ENCODE data around the gene PRR12. TPM values are rescaled to one million over a fixed set of nuclear protein-coding genes. Genes with fewer than 3 reads are reported as not detected.
A peak's percentile ranks its signal among the peaks of the same experiment; 100 is the strongest.

Gene PRR12
- total RNA-seq, 1 experiment from 2014 or later = 40.4 TPM

DNA sequence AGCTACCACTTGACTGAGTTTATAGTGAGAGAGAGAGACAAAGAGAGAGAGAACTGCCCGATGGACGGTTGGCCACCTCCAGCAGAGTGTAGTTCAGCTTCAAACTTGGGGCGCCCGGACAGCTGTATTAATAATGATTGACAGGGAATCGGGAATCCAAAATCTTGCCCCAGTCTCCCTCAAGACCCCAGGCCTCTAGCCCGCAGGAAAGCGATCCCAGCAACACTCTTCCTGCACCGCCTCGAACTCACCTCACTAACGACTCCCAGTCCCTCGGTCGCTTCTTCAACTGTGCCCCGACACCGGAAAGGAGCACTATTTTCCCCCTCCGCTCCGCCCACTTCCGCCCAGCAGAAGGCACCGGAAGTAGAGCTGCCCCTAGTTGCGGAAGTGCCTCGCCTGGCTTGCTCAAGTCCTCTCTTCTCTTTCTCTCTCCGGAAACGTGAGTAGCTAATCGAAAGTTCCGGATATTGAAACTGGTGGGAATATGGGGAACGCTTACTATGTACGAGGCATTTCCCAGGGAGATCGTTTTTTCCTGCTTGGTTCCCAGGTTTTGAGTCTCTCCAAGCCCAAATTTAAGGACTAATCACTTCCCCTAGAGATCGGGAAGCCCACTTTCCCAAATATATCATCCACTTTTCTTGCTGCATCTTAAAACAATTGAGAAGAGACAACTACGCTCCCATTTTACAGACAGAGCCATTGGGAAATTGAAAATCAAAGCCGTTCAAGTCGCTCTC is 10.5 kb upstream of the PRR12 start, which contains the start of gene NOSIP:
TSS of gene NOSIP (minus strand) at position 293 of the 743 bp plus-strand sequence. CDS start 19,865 bp downstream, outside the sequence.
- no TSS peak for BruUV-seq (replicated peaks)
- peaks cover 42% of the 10 kb centered on the region for H3K79me2 ChIP-seq (ENCODE audit: low read depth)
- no peak for TF ChIP-seq EZH2 (IDR thresholded peaks at IDR 0.05; ENCODE audit: low read depth)
- H3K4me1 ChIP-seq (replicated peaks; ENCODE audit: insufficient read depth) = peaks cover 8% of the 10 kb centered on the region
- ChIA-PET CTCF (interaction anchor here (0.5 to 1.1 kb wide), 5 partner anchors 10 to 93 kb away, joined by 3 to 6 read pairs (median 4); partner anchors contain the start of genes RCN3 and RRAS), POLR2A (ENCODE audit: unreplicated experiment) (interaction anchor here (0.6 to 1.5 kb wide), 8 partner anchors 12 to 602 kb away, joined by 3 to 22 read pairs (median 4); partner anchors contain the start of genes RPS11, RRAS and SCAF1)
- intact Hi-C loops (cut with micrococcal nuclease; ENCODE audit: unreplicated experiment) = loop anchor here (1.0 to 2.0 kb wide), 2 partner anchors 10 to 60 kb away; partner anchors contain the start of gene RRAS
- H2AFZ ChIP-seq = peak within 1 kb of the TSS; percentile 95
- H3K4me3 ChIP-seq = peak within 1 kb of the TSS; percentile 83
- H4K20me1 ChIP-seq (ENCODE audit: insufficient read depth) = no peaks in the 10 kb centered on the region
- peak within 1 kb of the TSS; percentile 52 for H3K27ac ChIP-seq
- no peaks in the 10 kb centered on the region for H3K27me3 ChIP-seq (ENCODE audit: insufficient read depth, low read depth)
- no peaks in the 10 kb centered on the region for H3K9me3 ChIP-seq (ENCODE audit: insufficient read depth, low read depth)
- H3K9me2 ChIP-seq (ENCODE audit: insufficient read depth) = no peaks in the 10 kb centered on the region
- no peaks in the 10 kb centered on the region for H3K36me3 ChIP-seq (ENCODE audit: low read depth)
- peak; percentile 92 to 94 for DNase-seq
- H3F3A ChIP-seq (ENCODE audit: insufficient read depth, low read depth) = peaks cover 11% of the 10 kb centered on the region; the same call in 1 of the 2 replicates
- H3K4me2 ChIP-seq = peak within 1 kb of the TSS; percentile 96

DNA sequence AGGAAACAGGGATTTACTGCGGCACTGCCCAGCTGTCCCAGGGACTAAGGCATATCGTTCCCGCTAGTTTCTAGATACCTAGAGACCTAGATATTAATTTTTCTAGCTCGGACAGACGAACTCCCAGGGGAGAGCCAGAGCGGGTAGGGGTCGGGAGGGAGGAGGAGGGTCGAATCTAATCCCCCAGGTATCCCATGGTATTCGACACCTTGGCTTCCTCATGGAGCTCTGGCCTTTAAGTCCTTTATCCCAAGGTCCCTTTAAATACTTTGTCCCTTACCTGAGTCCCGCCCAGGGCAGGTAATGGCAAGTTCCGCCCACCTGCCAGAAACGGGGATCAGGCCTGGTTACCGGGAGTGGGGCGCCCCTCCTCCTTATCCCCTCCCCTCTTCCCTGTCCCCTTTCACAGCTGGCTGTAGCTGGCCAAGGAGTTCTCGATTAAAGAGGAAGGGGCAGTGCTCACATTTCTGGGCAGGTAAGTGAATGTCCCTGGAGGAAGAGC is 9.9 kb upstream of the PRR12 start, which contains the start of gene PRRG2:
TSS of gene PRRG2 (plus strand) at position 310 of the 502 bp plus-strand sequence. CDS start 1,904 bp downstream, outside the sequence.
- H3K27me3 ChIP-seq (ENCODE audit: insufficient read depth, low read depth) = no peaks in the 10 kb centered on the region
- H3K9me2 ChIP-seq (ENCODE audit: insufficient read depth) = no peaks in the 10 kb centered on the region
- intact Hi-C loops (cut with micrococcal nuclease; ENCODE audit: unreplicated experiment) = loop anchor here (2.0 kb wide), 1 partner anchor 60 kb away; the partner anchor contains the start of gene RRAS
- peaks cover 8% of the 10 kb centered on the region for H3K4me1 ChIP-seq (replicated peaks; ENCODE audit: insufficient read depth)
- DNase-seq = peak; percentile 79 to 81
- no TSS peak for BruUV-seq (replicated peaks)
- H3K4me3 ChIP-seq = peak within 1 kb of the TSS; percentile 83
- H3F3A ChIP-seq (ENCODE audit: insufficient read depth, low read depth) = peaks cover 11% of the 10 kb centered on the region; the same call in 1 of the 2 replicates
- POLR2A ChIA-PET (ENCODE audit: unreplicated experiment) = interaction anchor here (0.5 to 1.5 kb wide), 8 partner anchors 12 to 602 kb away, joined by 3 to 22 read pairs (median 4); partner anchors contain the start of genes RRAS and SCAF1
- TF ChIP-seq EZH2 (IDR thresholded peaks at IDR 0.05; ENCODE audit: low read depth) = no peak
- TF ChIP-seq, protein P1, sequence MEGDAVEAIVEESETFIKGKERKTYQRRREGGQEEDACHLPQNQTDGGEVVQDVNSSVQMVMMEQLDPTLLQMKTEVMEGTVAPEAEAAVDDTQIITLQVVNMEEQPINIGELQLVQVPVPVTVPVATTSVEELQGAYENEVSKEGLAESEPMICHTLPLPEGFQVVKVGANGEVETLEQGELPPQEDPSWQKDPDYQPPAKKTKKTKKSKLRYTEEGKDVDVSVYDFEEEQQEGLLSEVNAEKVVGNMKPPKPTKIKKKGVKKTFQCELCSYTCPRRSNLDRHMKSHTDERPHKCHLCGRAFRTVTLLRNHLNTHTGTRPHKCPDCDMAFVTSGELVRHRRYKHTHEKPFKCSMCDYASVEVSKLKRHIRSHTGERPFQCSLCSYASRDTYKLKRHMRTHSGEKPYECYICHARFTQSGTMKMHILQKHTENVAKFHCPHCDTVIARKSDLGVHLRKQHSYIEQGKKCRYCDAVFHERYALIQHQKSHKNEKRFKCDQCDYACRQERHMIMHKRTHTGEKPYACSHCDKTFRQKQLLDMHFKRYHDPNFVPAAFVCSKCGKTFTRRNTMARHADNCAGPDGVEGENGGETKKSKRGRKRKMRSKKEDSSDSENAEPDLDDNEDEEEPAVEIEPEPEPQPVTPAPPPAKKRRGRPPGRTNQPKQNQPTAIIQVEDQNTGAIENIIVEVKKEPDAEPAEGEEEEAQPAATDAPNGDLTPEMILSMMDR (conservative IDR thresholded peaks at IDR 0.05) = no peak
- peak within 1 kb of the TSS; percentile 52 for H3K27ac ChIP-seq
- no peaks in the 10 kb centered on the region for H3K36me3 ChIP-seq (ENCODE audit: low read depth)
- peak within 1 kb of the TSS; percentile 96 for H3K4me2 ChIP-seq
- CTCF ChIA-PET = interaction anchor here (0.5 to 1.1 kb wide), 4 partner anchors 11 to 92 kb away, joined by 3 to 6 read pairs (median 5); partner anchors contain the start of gene RRAS
- H3K9me3 ChIP-seq (ENCODE audit: insufficient read depth, low read depth) = no peaks in the 10 kb centered on the region
- H3K79me2 ChIP-seq (ENCODE audit: low read depth) = peaks cover 42% of the 10 kb centered on the region
- H4K20me1 ChIP-seq (ENCODE audit: insufficient read depth) = no peaks in the 10 kb centered on the region
- peak within 1 kb of the TSS; percentile 95 for H2AFZ ChIP-seq

DNA sequence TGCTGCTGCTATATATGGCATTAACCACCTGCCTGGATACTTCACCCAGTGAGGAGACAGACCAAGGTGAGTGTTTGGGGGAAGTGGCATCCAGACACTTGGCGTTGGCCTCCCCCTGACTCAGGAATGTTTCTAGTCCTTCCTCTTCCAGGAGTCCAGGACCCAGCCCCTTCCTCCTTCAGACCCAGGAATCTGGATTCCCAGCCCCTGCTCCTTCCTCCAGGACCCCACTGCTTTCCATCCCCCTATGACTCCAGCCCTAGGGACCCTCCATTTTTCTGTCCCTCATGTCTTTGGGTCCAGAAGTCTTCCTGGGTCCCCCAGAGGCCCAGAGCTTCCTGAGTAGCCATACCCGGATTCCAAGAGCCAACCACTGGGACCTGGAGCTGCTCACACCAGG is 7.7 kb upstream of the PRR12 start:
- Histone ChIP-seq H3K9me3 (ENCODE audit: insufficient read depth, low read depth) (no peaks in the 10 kb centered on the region), H3K79me2 (ENCODE audit: low read depth) (peaks cover 27% of the 10 kb centered on the region), H3K4me1 (replicated peaks; ENCODE audit: insufficient read depth) (peaks cover 8% of the 10 kb centered on the region), H3K36me3 (ENCODE audit: low read depth) (no peaks in the 10 kb centered on the region), H3K9me2 (ENCODE audit: insufficient read depth) (no peaks in the 10 kb centered on the region), H3K4me3 (no peak overlapping the region), H4K20me1 (ENCODE audit: insufficient read depth) (no peaks in the 10 kb centered on the region), H3K4me2 (no peak overlapping the region), H3K27me3 (ENCODE audit: insufficient read depth, low read depth) (no peaks in the 10 kb centered on the region), H3K27ac (no peak overlapping the region), H2AFZ (no peak overlapping the region), H3F3A (ENCODE audit: insufficient read depth, low read depth) (peaks cover 11% of the 10 kb centered on the region; the same call in 1 of the 2 replicates)
- intact Hi-C loops (cut with micrococcal nuclease; ENCODE audit: unreplicated experiment) = no loop called here
- ChIA-PET POLR2A (ENCODE audit: unreplicated experiment) (no interaction called here), CTCF (no interaction called here)
- DNase-seq = no peak
- no peak for TF ChIP-seq EZH2 (IDR thresholded peaks at IDR 0.05; ENCODE audit: low read depth)
- no TSS peak for BruUV-seq (replicated peaks)

DNA sequence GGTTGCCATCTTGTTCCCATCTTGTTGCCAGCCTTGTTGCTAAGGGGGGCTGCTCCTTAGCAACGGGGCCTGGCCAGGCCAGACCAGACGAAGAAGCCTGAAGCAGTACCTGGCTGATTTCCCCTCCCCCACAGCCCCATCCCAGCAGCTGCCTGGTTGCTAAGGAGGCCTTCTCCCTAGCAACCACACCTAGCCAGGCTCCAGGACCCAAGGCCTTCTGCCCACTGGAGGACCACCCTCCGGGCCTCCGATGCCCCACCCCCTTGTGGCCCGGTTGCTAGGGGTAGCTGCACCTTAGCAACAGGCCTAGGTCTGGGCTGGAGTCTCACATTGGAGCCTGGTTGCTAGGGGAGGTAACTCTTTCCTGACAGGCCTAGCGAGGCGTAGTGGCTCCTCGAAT is 6.0 kb upstream of the PRR12 start:
- BruUV-seq (replicated peaks) = no TSS peak

More for the DNA sequence above, 6.0 kb upstream of the PRR12 start:
- peaks cover 22% of the 10 kb centered on the region for H3F3A ChIP-seq (ENCODE audit: insufficient read depth, low read depth)
- 0 out of 2 replicates have a peak, but pooled peaks cover 3% of the 10 kb centered on the region for H3K4me1 ChIP-seq (replicated peaks; ENCODE audit: insufficient read depth)
- no peak overlapping the region for H3K4me3 ChIP-seq
- no peaks in the 10 kb centered on the region for H3K36me3 ChIP-seq (ENCODE audit: low read depth)
- intact Hi-C loops (cut with micrococcal nuclease; ENCODE audit: unreplicated experiment) = no loop called here
- no peak overlapping the region for H2AFZ ChIP-seq
- peaks cover 9% of the 10 kb centered on the region for H3K79me2 ChIP-seq (ENCODE audit: low read depth)
- ChIA-PET CTCF (no interaction called here), POLR2A (ENCODE audit: unreplicated experiment) (no interaction called here)
- no peak for DNase-seq
- H3K27me3 ChIP-seq (ENCODE audit: insufficient read depth, low read depth) = no peaks in the 10 kb centered on the region
- H3K27ac ChIP-seq = no peak overlapping the region
- no peaks in the 10 kb centered on the region for H4K20me1 ChIP-seq (ENCODE audit: insufficient read depth)
- no peaks in the 10 kb centered on the region for H3K9me2 ChIP-seq (ENCODE audit: insufficient read depth)
- no peak overlapping the region for H3K4me2 ChIP-seq
- TF ChIP-seq, protein P1 (conservative IDR thresholded peaks at IDR 0.05) = no peak
- no peak for TF ChIP-seq EZH2 (IDR thresholded peaks at IDR 0.05; ENCODE audit: low read depth)
- H3K9me3 ChIP-seq (ENCODE audit: insufficient read depth, low read depth) = no peaks in the 10 kb centered on the region

Data from PC-9 (cell line).